Temporal lobe (tissue), 1 donor: ENCODE measurements around the gene BHLHE23. TPM values are rescaled to one million over a fixed set of nuclear protein-coding genes. Genes with fewer than 3 reads are reported as not detected.

Experiments
- total RNA-seq: library from RNA; depleted of rRNA; stranded (reverse); fragments of >200 nt; gene quantifications from one replicate; pipeline ENCODE4 v1.2.3, GENCODE V29; 2014

BHLHE23 gene
- total RNA-seq, 1 donor from 2014 or later = 0.25 TPM

Other genes starting within 250 kb of the BHLHE23 start
- gene MRGBP, start 210.5 kb downstream of the BHLHE23 start, total RNA-seq = 9.8 TPM
- gene OGFR, start 202.1 kb downstream of the BHLHE23 start, total RNA-seq = 17.9 TPM
- 22.9 TPM for gene COL9A3, start 189.9 kb downstream of the BHLHE23 start, total RNA-seq
- 8.9 TPM for gene TCFL5, start 145.1 kb downstream of the BHLHE23 start, total RNA-seq
- gene DIDO1, start 80.5 kb downstream of the BHLHE23 start, total RNA-seq = 32.2 TPM
- 40.3 TPM for gene GID8, start 68.8 kb downstream of the BHLHE23 start, total RNA-seq
- under 0.01 TPM for gene SLC17A9, start 54.3 kb downstream of the BHLHE23 start, total RNA-seq
- 17.9 TPM for gene YTHDF1, start 209.2 kb upstream of the BHLHE23 start, total RNA-seq
- gene BIRC7, start 228.9 kb upstream of the BHLHE23 start, total RNA-seq = not detected
- gene NKAIN4, start 247.5 kb upstream of the BHLHE23 start, total RNA-seq = 9.6 TPM